ENCODE measurements around the gene ITPR2. TPM values are rescaled to one million over a fixed set of nuclear protein-coding genes. Genes with fewer than 3 reads are reported as not detected.

The ITPR2 gene
- total and polyA plus RNA-seq, 5 donors: 4.2 to 32.1 (median 23.2) TPM

GRCh38 chr12:26833743-26834490, 923 bp upstream of the ITPR2 start:
- intact Hi-C loops (cut with DNase I): no loop called here
- whole genome bisulfite sequencing: 19% methylated on average over 27 of the region's 27 CpGs
- H3K27me3 ChIP-seq (ENCODE audit: control insufficient read depth, insufficient read depth): no peaks in the 10 kb centered on the region
- no peaks in the 10 kb centered on the region for H3K9me3 ChIP-seq (ENCODE audit: control insufficient read depth, low read length)
- H3K4me1 ChIP-seq (ENCODE audit: control insufficient read depth, insufficient read depth, low read length): peaks cover 2% of the 10 kb centered on the region
- peak overlapping the region; percentile 38 for H3K27ac ChIP-seq (ENCODE audit: low read length)
- H3K4me3 ChIP-seq (ENCODE audit: low read length): peak overlapping the region; percentile 72
- peak; percentile 33 to 75 (median 65) for DNase-seq
- no peak for ATAC-seq

- WGBS: under 1% methylated on average over 55 of the region's 55 CpGs
- Histone ChIP-seq H3K9me3 (ENCODE audit: control insufficient read depth, low read length) (no peaks in the 10 kb centered on the region), H3K4me3 (ENCODE audit: low read length) (peak overlapping the region; percentile 72), H3K27ac (ENCODE audit: low read length) (peak overlapping the region; percentile 92), H3K4me1 (ENCODE audit: control insufficient read depth, insufficient read depth, low read length) (peaks cover 2% of the 10 kb centered on the region), H3K27me3 (ENCODE audit: control insufficient read depth, insufficient read depth) (no peaks in the 10 kb centered on the region)
- ATAC-seq (peak; percentile 72 to 82), DNase-seq (peak; percentile 68 to 85 (median 83))
- intact Hi-C loops (cut with DNase I): no loop called here
Measured at GRCh38 chr12:26831951-26832821, 808 bp downstream of the ITPR2 start.

GRCh38 chr12:26830783-26831551, 2.0 kb downstream of the ITPR2 start:
- intact Hi-C loops (cut with DNase I): no loop called here
- H3K27ac ChIP-seq (ENCODE audit: low read length): no peak overlapping the region
- ATAC-seq (no peak), DNase-seq (no peak)
- 73% methylated on average over 13 of the region's 13 CpGs for WGBS
- H3K4me1 ChIP-seq (ENCODE audit: control insufficient read depth, insufficient read depth, low read length): peaks cover 2% of the 10 kb centered on the region
- no peaks in the 10 kb centered on the region for H3K9me3 ChIP-seq (ENCODE audit: control insufficient read depth, low read length)
- H3K4me3 ChIP-seq (ENCODE audit: low read length): peak overlapping the region; percentile 34
- no peaks in the 10 kb centered on the region for H3K27me3 ChIP-seq (ENCODE audit: control insufficient read depth, insufficient read depth)

DNA sequence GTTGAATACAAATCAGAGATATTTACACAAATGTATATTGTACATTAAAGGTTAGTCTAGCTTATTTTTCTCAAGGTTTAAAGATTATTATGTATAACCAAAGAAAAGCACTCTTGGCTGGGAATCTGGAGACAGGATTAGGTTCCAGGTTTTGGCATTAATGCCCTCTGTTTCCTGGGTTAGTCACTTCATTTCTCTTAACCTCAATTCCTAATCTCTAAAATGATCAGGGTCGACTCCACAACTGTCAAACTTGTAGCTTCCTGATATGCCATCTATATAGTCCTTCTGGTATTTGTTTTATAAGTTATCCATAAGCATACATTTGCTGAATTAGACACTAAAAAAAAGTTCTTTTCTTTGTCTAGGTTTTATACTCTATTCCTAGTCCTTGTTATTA, 2.6 kb downstream of the ITPR2 start:
- Histone ChIP-seq H3K9me3 (ENCODE audit: control insufficient read depth, low read length) (no peaks in the 10 kb centered on the region), H3K4me3 (ENCODE audit: low read length) (peak overlapping the region; percentile 34), H3K4me1 (ENCODE audit: control insufficient read depth, insufficient read depth, low read length) (peaks cover 2% of the 10 kb centered on the region), H3K27ac (ENCODE audit: low read length) (no peak overlapping the region), H3K27me3 (ENCODE audit: control insufficient read depth, insufficient read depth) (no peaks in the 10 kb centered on the region)
- DNase-seq: no peak
- ATAC-seq: no peak
- intact Hi-C loops (cut with DNase I): no loop called here
- 59% methylated on average over 1 of the region's 1 CpG for whole genome bisulfite sequencing

- DNase-seq (no peak), ATAC-seq (no peak)
- Histone ChIP-seq H3K4me3 (ENCODE audit: low read length) (no peak overlapping the region), H3K4me1 (ENCODE audit: control insufficient read depth, insufficient read depth, low read length) (no peaks in the 10 kb centered on the region), H3K27ac (ENCODE audit: low read length) (no peak overlapping the region), H3K9me3 (ENCODE audit: control insufficient read depth, low read length) (no peaks in the 10 kb centered on the region), H3K27me3 (ENCODE audit: control insufficient read depth, insufficient read depth) (no peaks in the 10 kb centered on the region)
- intact Hi-C loops (cut with DNase I): no loop called here
- WGBS: 87% methylated on average over 7 of the region's 7 CpGs
Measured at GRCh38 chr12:26828280-26829073, 4.5 kb downstream of the ITPR2 start.

GRCh38 chr12:26826437-26826836, 6.6 kb downstream of the ITPR2 start:
- DNase-seq: no peak
- Histone ChIP-seq H3K4me1 (ENCODE audit: control insufficient read depth, insufficient read depth, low read length) (no peaks in the 10 kb centered on the region), H3K9me3 (ENCODE audit: control insufficient read depth, low read length) (no peaks in the 10 kb centered on the region), H3K27ac (ENCODE audit: low read length) (no peak overlapping the region), H3K27me3 (ENCODE audit: control insufficient read depth, insufficient read depth) (no peaks in the 10 kb centered on the region), H3K4me3 (ENCODE audit: low read length) (no peak overlapping the region)
- WGBS: 98% methylated on average over 5 of the region's 5 CpGs
- intact Hi-C loops (cut with DNase I): no loop called here
- no peak for ATAC-seq

- H3K4me1 ChIP-seq (ENCODE audit: control insufficient read depth, insufficient read depth, low read length): no peaks in the 10 kb centered on the region
- H3K4me3 ChIP-seq (ENCODE audit: low read length): no peak overlapping the region
- H3K27me3 ChIP-seq (ENCODE audit: control insufficient read depth, insufficient read depth): no peaks in the 10 kb centered on the region
- DNase-seq (no peak), ATAC-seq (no peak)
- WGBS: 97% methylated on average over 1 of the region's 1 CpG
- no peak overlapping the region for H3K27ac ChIP-seq (ENCODE audit: low read length)
- no peaks in the 10 kb centered on the region for H3K9me3 ChIP-seq (ENCODE audit: control insufficient read depth, low read length)
- intact Hi-C loops (cut with DNase I): no loop called here
Measured at GRCh38 chr12:26825459-26826016, 7.5 kb downstream of the ITPR2 start.

DNA sequence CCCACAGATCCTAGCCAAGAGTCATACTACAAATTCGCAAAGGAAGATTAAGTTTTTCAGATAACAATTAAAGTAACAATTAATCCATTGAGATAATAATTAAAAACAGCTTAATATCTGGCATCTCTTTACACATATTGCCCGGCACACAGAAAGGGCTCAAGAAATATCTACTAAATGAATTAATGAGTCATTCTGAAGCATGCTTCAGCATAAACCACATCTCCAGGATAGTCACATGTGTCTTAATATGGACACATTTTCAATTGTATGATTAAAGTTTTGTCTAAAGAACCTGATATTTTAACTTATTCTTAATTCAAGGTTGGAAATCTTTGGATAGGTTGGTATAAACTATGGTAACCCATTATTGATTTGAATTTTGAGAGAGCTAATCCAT, 9.6 kb downstream of the ITPR2 start:
- H3K9me3 ChIP-seq (ENCODE audit: control insufficient read depth, low read length): no peaks in the 10 kb centered on the region
- no peaks in the 10 kb centered on the region for H3K27me3 ChIP-seq (ENCODE audit: control insufficient read depth, insufficient read depth)
- ATAC-seq: no peak
- no peaks in the 10 kb centered on the region for H3K4me1 ChIP-seq (ENCODE audit: control insufficient read depth, insufficient read depth, low read length)
- no peak overlapping the region for H3K27ac ChIP-seq (ENCODE audit: low read length)
- H3K4me3 ChIP-seq (ENCODE audit: low read length): no peak overlapping the region
- intact Hi-C loops (cut with DNase I): no loop called here
- WGBS: 67% methylated on average over 2 of the region's 2 CpGs
- DNase-seq: no peak

- ATAC-seq (no peak), DNase-seq (no peak)
- intact Hi-C loops (cut with DNase I): no loop called here
- H3K9me3 ChIP-seq (ENCODE audit: control insufficient read depth, low read length): no peaks in the 10 kb centered on the region
- no peak overlapping the region for H3K4me3 ChIP-seq (ENCODE audit: low read length)
- H3K27me3 ChIP-seq (ENCODE audit: control insufficient read depth, insufficient read depth): no peaks in the 10 kb centered on the region
- H3K27ac ChIP-seq (ENCODE audit: low read length): no peak overlapping the region
- 88% methylated on average over 2 of the region's 2 CpGs for WGBS
- H3K4me1 ChIP-seq (ENCODE audit: control insufficient read depth, insufficient read depth, low read length): no peaks in the 10 kb centered on the region
Measured at GRCh38 chr12:26822026-26822425, 11.0 kb downstream of the ITPR2 start.

DNA sequence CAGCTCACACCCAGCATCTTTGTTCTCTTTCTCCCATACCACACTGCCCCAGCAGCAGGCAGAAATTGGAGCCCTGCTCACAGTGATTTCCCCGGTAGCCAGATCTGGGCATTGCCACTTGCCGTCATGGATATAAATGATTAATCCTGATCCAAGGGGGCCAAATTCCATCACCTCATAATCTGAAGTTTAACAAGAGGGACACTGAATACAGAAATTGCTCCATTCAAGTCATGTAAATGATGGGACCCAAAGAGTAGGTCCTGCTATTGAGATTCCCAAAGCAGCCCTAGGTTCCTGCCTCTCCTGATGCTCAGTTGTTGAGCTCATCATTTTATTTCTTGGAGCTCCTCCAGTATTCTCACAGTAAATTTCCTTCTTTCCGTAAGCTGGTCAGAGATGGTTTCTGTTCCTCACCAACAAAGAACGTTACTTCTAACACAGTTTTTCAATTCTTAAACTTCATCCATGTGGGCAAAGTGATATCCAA, 11.7 kb downstream of the ITPR2 start:
- ATAC-seq (peak; percentile 26 to 63), DNase-seq (no peak)
- Histone ChIP-seq H3K9me3 (ENCODE audit: control insufficient read depth, low read length) (no peaks in the 10 kb centered on the region), H3K27me3 (ENCODE audit: control insufficient read depth, insufficient read depth) (no peaks in the 10 kb centered on the region), H3K4me1 (ENCODE audit: control insufficient read depth, insufficient read depth, low read length) (no peaks in the 10 kb centered on the region), H3K4me3 (ENCODE audit: low read length) (no peak overlapping the region), H3K27ac (ENCODE audit: low read length) (no peak overlapping the region)
- WGBS: 57% methylated on average over 4 of the region's 4 CpGs
- intact Hi-C loops (cut with DNase I): no loop called here

Measured in right cardiac atrium (tissue), 5 donors.